Neural cell (in vitro differentiated cells): Measurements from ENCODE around the gene RAB11FIP4. TPM values are rescaled to one million over a fixed set of nuclear protein-coding genes. Genes with fewer than 3 reads are reported as not detected.

Experiments
- H2AFZ ChIP-seq: fragments of 200-600, 300-800 bp; sonication (generic), shearing (Covaris generic); 2 replicates; pipeline ENCODE4 v1.6.0; 2014; ENCODE audit warnings: low read depth, mild to moderate bottlenecking, antibody characterized with exemption, low read length, moderate library complexity
- H3F3A ChIP-seq: fragments of 200-600 bp; shearing (Covaris generic); 2 replicates; pipeline ENCODE4 v1.6.1; 2016; ENCODE audit warnings: mild to moderate bottlenecking, moderate library complexity, mixed read lengths, antibody characterized with exemption, low read length; ENCODE audit not compliant: insufficient read depth, poor library complexity, severe bottlenecking
- H3K27ac ChIP-seq: fragments of 200-600, 300-800 bp; sonication (generic), shearing (Covaris generic); 2 replicates; pipeline ENCODE4 v1.5.1; 2014; ENCODE audit warnings: mild to moderate bottlenecking, low read length, moderate library complexity
- H3K27me3 ChIP-seq: fragments of 300-800, 200-600 bp; sonication (generic), shearing (Covaris generic); 2 replicates; pipeline ENCODE4 v1.6.0; 2014; ENCODE audit warnings: mild to moderate bottlenecking, low read depth, low read length, moderate library complexity; ENCODE audit not compliant: insufficient read depth
- H3K36me3 ChIP-seq: fragments of 300-800, 200-600 bp; sonication (generic), shearing (Covaris generic); 2 replicates; pipeline ENCODE4 v1.5.1; 2014; ENCODE audit warnings: mild to moderate bottlenecking, antibody characterized with exemption, low read length, moderate library complexity; ENCODE audit not compliant: insufficient read depth
- H3K4me2 ChIP-seq: fragments of 300-800, 200-600 bp; sonication (generic), shearing (Covaris generic); 2 replicates; pipeline ENCODE4 v1.6.0; 2014; ENCODE audit warnings: mild to moderate bottlenecking, low read length
- H3K4me3 ChIP-seq: fragments of 300-800, 200-600 bp; sonication (generic), shearing (Covaris generic); 2 replicates; pipeline ENCODE4 v1.5.1; 2014; ENCODE audit warnings: mild to moderate bottlenecking, low read length, moderate library complexity
- H3K79me2 ChIP-seq: fragments of 200-600 bp; shearing (Covaris generic); replicated peaks from 2 replicates; pipeline ENCODE4 v1.6.0; 2014; ENCODE audit warnings: mild to moderate bottlenecking, low read length, moderate library complexity; ENCODE audit not compliant: insufficient read depth
- H3K9ac ChIP-seq: fragments of 300-800, 200-600 bp; sonication (generic), shearing (Covaris generic); 2 replicates; pipeline ENCODE4 v1.6.1; 2016; ENCODE audit warnings: mild to moderate bottlenecking, low read length, mixed read lengths
- H3K9me2 ChIP-seq: fragments of 200-600 bp; shearing (Covaris generic); 2 replicates; pipeline ENCODE4 v1.6.1; 2016; ENCODE audit warnings: mild to moderate bottlenecking, low read length, mixed read lengths; ENCODE audit not compliant: insufficient read depth
- H3K9me3 ChIP-seq: fragments of 200-600, 300-800 bp; sonication (generic), shearing (Covaris generic); 2 replicates; pipeline ENCODE4 v1.6.1; 2016; ENCODE audit warnings: mild to moderate bottlenecking, mixed run types, low read length, moderate library complexity, mixed read lengths
- H4K20me1 ChIP-seq: fragments of 200-600 bp; shearing (Covaris generic); 2 replicates; pipeline ENCODE4 v1.6.1; 2016; ENCODE audit warnings: mild to moderate bottlenecking, mixed run types; ENCODE audit not compliant: insufficient read depth
- CTCF ChIP-seq: fragments of 450-650 bp; IDR thresholded peaks from 2 replicates; pipeline ENCODE4 v1.5.1; 2014; ENCODE audit warnings: antibody characterized with exemption, mild to moderate bottlenecking, moderate library complexity; ENCODE audit not compliant: poor library complexity, severe bottlenecking
- EP300 ChIP-seq: fragments of 450-650 bp; conservative IDR thresholded peaks from 2 replicates; pipeline ENCODE4 v1.6.1; 2014; ENCODE audit warnings: antibody characterized with exemption, mild to moderate bottlenecking, moderate library complexity; ENCODE audit not compliant: poor library complexity, severe bottlenecking
- EZH2 ChIP-seq: fragments of 200-600, 300-800 bp; shearing (Covaris generic), sonication (generic); IDR thresholded peaks from 2 replicates; pipeline ENCODE4 v1.6.1; 2014; ENCODE audit warnings: antibody characterized with exemption, low read length, borderline replicate concordance, mild to moderate bottlenecking; ENCODE audit not compliant: insufficient read depth, poor library complexity, severe bottlenecking
- MXI1 ChIP-seq: fragments of 450-650 bp; conservative IDR thresholded peaks from 2 replicates; pipeline ENCODE4 v1.6.1; 2014; ENCODE audit warnings: antibody characterized with exemption, mild to moderate bottlenecking; ENCODE audit not compliant: poor library complexity, severe bottlenecking
- POLR2AphosphoS5 ChIP-seq: IDR thresholded peaks from 2 replicates; pipeline ENCODE4 v1.6.1; 2012
- RAD21 ChIP-seq: fragments of 450-650 bp; conservative IDR thresholded peaks from 2 replicates; pipeline ENCODE4 v1.6.1; 2014; ENCODE audit warnings: antibody characterized with exemption, mild to moderate bottlenecking, moderate library complexity
- REST ChIP-seq: IDR thresholded peaks from 2 replicates; pipeline ENCODE4 v1.6.1; 2012; ENCODE audit warnings: borderline replicate concordance
- SMC3 ChIP-seq: fragments of 450-650 bp; conservative IDR thresholded peaks from 2 replicates; pipeline ENCODE4 v1.6.1; 2014; ENCODE audit warnings: antibody characterized with exemption, mild to moderate bottlenecking, moderate library complexity; ENCODE audit not compliant: poor library complexity
- TAF1 ChIP-seq: IDR thresholded peaks from 2 replicates; pipeline ENCODE4 v1.6.1; 2012; ENCODE audit warnings: low read depth
- polyA plus RNA-seq: library from polyadenylated mRNA; depleted of rRNA; stranded (reverse); fragments of >200 nt; gene quantifications from 2 replicates; pipeline ENCODE4 v1.2.3, GENCODE V29; 2014

The RAB11FIP4 gene
- polyA plus RNA-seq, 1 donor from 2014 or later = 14.4 TPM

- TF ChIP-seq EP300 = no peak
- TF ChIP-seq TAF1 = no peak
- TF ChIP-seq POLR2AphosphoS5 = no peak
- TF ChIP-seq CTCF = no peak
- no peak for TF ChIP-seq REST
- no peaks in the 10 kb centered on the region for H4K20me1 ChIP-seq
- H3F3A ChIP-seq = no peaks in the 10 kb centered on the region
- H3K9me2 ChIP-seq = no peaks in the 10 kb centered on the region
- no peak overlapping the region for H3K4me2 ChIP-seq
- H3K79me2 ChIP-seq = no peaks in the 10 kb centered on the region
- H3K27me3 ChIP-seq = peaks cover 24% of the 10 kb centered on the region
- no peak overlapping the region for H3K9ac ChIP-seq
- no peak overlapping the region for H2AFZ ChIP-seq
- H3K36me3 ChIP-seq = no peaks in the 10 kb centered on the region
- no peaks in the 10 kb centered on the region for H3K9me3 ChIP-seq
- no peak overlapping the region for H3K27ac ChIP-seq
- no peak overlapping the region for H3K4me3 ChIP-seq
These were observed 163.5 kb downstream of the RAB11FIP4 start for GRCh38 chr17:31554930-31555329.

- H3K9me2 ChIP-seq = no peaks in the 10 kb centered on the region
- H3F3A ChIP-seq = no peaks in the 10 kb centered on the region
- H3K36me3 ChIP-seq = no peaks in the 10 kb centered on the region
- no peak for TF ChIP-seq EZH2
- no peak for TF ChIP-seq EP300
- no peak for TF ChIP-seq POLR2AphosphoS5
- no peak for TF ChIP-seq SMC3
- no peak for TF ChIP-seq REST
- TF ChIP-seq MXI1 = no peak
- TF ChIP-seq TAF1 = no peak
- no peak for TF ChIP-seq CTCF
- no peak for TF ChIP-seq RAD21
- no peak overlapping the region for H3K9ac ChIP-seq
- H4K20me1 ChIP-seq = no peaks in the 10 kb centered on the region
- no peak overlapping the region for H3K4me2 ChIP-seq
- no peaks in the 10 kb centered on the region for H3K9me3 ChIP-seq
- no peak overlapping the region for H3K27ac ChIP-seq
- no peak overlapping the region for H2AFZ ChIP-seq
- peaks cover 44% of the 10 kb centered on the region for H3K27me3 ChIP-seq
- no peaks in the 10 kb centered on the region for H3K79me2 ChIP-seq
- no peak overlapping the region for H3K4me3 ChIP-seq
These were observed 165.6 kb downstream of the RAB11FIP4 start for GRCh38 chr17:31556969-31557645.
